OCI-M2 (cell line): ENCODE results near the gene FRS2.
"Not testable (repeated sequence)": the region's sequence is repeated elsewhere in the genome, so short reads cannot be mapped to it uniquely, and the experiment has no call there.

Source experiments
- DNase-seq: peaks from one replicate; lab custom pipeline; 2025; ENCODE audit not compliant: unreplicated experiment; lab: John Stamatoyannopoulos, UW

The FRS2 gene

DNA sequence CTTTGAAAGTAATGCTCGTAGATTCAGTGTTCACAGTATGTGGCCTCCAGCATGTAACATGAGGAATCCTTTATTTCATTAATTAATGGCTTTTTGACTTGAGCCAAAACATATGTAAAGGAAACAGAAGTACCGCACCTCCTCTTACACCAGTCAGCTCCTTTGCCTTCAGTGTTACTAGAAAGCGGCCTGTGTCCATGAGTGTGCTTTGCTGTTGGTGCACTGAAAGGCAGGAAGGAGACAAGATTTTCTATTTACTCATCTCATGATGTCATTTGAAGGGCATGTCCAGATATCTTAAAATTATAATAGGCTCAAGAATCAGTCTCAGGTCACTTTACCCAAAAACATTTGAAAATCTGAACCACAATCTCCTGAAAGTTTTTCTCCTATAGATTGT is 105.2 kb downstream of the FRS2 start:
- DNase-seq: no peak

DNA sequence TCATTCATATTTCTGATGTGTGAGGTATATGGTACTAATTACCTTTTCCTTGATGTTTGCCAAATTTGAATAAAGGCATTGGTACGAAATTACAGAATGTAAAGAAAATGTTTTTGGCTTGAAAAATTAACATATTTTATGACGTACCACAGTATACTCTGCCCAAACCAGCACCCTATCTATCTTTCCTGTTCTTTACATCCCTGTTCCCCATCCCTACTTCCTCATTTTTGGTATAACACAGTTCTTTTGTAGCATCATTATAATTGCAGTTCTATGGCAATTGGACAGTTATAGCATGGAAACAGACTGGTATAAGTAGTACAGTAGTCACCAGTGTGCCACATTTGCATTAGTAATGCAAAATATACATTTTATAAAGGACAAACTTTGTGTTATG is 108.1 kb downstream of the FRS2 start:
- DNase-seq: no peak

DNA sequence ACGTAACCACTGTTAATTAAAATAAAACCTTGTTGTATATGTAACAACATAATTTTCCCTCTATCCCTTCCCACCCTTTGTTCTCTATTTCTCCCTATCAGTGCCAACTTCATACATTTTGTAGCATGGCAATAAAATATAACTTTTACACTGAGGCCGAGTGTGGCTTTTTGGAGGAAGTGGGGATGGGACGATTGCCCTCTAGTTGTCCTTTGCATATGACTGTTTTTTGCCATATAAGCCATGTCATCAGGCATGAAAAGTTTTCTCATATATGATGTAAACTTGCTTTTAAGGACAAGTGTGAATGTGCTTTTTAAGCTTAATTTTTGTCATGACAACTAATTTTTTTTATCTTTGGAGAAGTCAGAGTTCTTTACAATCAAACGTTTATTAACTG is 108.8 kb downstream of the FRS2 start:
- no peak for DNase-seq

DNA sequence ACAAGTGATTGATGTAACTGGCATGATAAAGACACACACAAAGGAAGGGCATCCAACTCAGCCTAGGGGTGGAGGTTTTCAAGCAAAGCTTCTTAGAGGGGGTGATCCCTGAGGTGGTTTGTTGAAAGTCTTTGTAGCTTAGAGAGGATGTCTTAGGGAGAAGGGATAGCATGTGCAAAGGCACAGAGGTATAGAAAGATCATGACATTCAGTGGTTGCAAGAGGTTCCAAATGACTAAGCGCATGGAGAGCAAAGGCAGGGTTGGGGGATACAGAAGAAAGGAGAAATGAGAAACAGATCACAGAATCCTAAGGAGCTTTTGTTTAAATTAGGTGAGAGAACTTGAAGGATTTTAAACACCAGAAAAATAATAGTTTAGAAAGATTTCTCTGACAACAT is 109.9 kb downstream of the FRS2 start:
- no peak for DNase-seq

DNA sequence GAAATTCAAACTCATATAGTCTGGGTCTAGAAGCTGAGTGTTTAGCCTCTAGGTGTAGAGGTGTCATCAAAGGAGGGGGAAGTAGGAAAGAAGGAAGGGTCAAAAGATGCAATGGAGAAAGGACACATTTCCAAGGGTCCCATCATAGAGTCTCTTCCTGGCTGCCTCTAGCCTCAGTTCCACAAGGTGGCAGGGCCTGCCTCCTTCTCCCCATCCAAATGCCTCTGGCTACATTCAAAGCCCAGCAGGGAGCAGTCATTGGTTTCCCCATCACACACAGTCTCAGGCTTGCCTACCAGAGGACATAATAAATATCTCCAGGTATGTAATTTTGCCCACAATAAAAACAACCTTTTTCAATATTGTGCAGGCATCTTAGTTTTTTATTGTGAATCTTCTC is 113.0 kb downstream of the FRS2 start:
- no peak for DNase-seq

DNA sequence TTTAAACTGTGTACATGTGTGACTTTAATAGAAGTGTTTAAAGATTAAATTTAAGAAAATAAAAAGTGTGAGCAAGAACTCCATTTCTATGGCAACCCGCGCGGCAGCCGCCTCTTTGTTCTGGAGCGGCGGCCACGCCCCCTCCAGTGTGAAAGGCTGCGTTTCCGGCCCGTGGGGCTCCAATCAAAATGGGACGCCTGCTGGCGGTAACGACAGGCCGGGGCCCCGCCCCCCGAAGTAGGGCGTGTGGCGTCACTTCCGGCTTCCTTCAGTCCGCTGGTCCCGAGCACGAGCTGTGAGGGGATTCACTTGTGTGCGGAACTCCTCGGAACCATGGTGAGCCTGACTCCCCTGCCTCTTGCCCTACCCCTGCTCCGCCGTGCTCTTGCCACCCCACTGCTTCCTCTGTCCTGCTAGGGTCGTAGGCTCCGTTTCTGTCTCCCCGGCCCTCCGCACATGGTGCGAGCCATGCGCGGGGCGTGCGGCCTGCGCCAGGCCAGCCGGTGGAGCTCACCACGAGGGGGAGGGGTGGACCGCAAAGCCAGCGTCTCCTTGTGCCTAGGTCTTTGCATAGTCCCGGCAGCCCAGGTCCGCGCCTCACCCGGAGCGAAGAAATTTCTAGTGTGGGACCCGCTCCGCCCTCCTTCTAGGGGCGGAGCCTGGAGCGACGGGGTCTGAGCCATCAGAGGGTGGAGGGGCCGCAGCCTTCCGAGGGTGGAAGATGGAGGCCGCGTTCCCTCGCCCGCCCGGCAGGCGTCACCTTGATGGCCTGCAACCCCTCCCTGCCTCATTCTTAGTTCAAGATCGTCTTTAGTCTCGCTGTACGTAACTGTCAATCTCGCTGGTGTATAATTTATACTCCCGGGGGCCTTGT is 115.2 kb downstream of the FRS2 start, which contains the start of gene CCT2:
Gene CCT2, plus strand, starts transcription at position 271 of the 874 bp plus-strand sequence. Its CDS starts 63 bp downstream, at position 334.
- peak; percentile 76 for DNase-seq

DNA sequence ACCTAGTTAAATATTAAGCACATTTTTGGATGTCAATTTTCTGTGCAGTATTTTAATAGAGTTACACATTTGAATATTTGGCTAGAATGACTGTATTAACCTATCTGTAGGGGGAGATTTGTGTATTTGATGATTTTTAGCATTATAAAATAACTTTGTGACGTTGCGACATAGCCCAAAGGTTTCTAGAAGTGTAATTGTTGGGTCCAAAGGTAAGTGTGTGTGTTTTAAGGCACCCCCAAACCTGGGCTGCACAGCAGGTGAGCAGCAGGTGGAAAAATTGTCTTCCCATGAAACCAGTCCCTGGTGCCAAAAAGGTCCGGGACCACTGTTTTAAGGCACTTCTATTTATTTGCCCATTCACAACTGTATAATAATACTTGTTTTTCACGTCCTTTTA is 118.3 kb downstream of the FRS2 start:
- no peak for DNase-seq

DNA sequence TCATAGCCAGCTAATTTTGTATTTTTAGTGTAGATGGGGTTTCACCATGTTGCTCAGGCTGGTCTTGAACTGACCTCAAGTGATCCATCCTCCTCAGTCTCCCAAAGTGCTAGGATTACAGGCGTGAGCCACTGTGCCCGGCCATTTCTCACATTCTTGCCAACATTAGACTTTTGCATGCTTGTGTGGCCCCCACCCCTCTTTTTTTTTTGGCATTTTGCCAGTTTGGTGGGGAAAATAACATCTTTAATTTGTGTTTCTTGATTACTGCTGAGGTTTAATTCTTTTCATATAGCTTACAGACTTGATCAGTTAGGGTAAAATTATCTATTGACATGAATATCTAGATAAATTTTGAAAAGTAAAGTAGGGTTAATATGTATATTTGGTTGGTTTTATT is 118.9 kb downstream of the FRS2 start:
- DNase-seq: no peak

DNA sequence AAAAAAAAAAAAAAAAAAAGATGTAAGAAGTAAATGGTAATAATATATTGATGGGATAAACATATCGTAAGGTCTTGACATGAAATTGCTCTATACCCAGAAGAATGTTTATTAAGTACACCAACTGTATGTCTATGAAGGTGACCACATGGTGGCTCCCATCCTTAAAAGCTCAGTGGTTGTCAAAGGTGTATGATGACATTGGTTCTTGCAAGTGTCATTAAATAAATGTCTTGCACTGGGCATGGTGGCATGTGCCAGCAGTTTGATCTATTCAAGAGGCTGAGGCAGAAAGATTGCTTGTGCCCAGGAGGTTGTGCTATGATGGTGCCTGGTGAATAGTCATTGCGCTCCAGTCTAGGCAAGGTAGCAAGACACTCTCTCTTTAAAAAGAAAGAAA is 125.5 kb downstream of the FRS2 start:
- DNase-seq: no peak

DNA sequence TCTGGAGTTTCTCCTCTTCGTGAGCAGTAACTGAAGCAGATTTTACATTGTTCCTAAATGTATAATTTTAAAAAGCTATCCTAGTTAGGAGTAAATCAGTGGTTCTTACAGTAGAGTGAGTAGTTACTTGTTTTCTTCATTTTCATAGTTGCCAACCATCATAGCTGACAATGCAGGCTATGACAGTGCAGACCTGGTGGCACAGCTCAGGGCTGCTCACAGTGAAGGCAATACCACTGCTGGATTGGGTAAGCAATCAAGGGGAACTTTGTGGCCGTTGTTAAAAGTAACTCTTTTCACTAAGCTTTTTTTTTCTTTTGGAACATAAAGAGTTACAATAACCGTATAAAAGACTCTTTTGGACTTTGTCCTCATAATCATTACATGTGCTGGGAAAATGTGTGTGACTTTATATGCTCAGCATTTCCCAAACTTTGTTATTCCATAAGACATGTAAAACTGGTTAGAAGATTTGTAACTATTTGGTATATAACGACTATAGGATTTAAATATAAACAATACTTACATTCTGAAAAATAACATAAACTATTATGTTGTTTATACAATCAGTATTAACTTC is 128.1 kb downstream of the FRS2 start:
- no peak for DNase-seq

DNA sequence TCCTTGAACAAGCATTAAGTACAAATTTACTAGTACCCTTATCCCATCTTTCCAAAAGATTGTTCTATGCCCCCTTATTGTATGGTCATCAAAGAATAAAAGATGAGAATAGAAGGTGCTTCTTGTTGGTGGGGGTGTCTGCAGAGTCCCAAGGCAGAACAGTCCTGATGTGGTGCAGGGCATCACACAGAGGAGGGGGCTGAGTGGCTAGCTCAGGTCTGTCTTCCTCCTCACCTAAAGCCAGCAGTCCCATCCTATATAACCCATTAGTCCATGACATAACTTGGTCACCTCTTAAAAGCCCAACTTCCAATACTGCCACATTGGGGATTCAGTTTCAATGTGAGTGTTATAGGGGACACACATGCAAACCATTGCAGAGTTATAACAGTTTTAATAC is 130.6 kb downstream of the FRS2 start:
- no peak for DNase-seq

DNA sequence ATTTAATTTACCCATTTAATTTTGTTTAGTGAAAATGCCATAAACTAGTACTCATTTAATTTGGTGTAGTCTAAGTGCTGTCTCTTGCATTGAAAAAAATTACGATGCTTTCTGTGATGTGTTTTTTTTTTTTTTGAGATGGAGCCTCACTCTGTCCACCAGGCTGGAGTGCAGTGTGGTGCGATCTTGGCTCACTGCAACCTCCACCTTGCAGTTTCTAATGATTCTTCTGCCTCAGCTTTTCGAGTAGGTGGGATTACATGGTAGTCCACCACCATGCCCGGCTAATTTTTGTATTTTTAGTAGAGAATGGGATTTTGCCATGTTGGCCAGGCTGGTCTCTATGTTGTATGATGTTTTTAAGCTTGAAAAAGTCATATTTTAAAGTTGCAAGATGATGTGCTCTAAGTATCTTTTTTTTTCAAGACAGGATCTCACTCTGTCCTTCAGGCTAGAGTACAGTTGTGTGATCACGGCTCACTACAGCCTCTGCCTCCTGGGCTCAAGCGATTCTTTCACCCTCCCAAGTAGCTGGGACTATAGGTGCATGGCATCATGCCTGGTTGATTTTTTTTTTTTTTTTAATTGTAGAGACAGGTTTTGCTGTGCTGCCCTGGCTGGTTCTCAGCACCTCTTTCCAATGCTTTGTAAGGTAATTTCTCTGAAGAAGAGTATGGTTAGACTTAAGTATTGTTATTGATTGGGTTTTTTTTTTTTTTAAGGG is 131.9 kb downstream of the FRS2 start:
- no peak for DNase-seq

DNA sequence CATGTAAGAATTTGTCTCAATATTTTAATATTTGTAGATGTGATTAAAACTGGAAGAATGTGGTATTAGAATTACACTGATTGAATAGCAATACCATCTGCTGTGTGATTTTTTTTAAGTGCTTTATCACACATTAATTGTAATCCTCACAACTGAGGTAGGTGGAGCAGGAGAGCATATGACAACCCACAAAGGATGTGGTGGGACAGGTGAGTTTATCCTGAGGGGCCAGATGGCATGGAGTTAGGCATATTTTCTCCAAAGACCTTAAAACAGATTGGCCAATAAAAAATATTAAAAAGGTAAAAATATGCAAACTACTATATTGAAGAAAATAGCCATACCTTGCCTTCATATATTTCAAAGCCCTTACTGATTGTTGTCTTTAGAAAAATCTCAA is 132.8 kb downstream of the FRS2 start:
- DNase-seq: no peak

DNA sequence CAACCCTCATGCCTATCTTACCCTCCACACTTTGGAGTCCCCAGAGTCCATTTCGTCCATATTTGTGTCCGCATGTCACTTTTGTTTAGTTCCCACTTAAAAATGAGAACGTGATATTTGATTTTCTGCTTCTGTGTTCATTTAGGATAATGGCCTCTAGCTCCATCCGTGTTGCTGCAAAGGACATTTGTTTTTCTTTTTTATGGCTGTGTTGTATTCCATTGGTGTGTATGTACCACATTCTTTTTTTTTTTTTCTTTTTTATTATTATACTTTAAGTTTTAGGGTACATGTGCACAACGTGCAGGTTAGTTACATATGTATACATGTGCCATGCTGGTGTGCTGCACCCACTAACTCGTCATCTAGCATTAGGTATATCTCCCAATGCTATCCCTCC is 133.4 kb downstream of the FRS2 start:
- not testable (repeated sequence) for DNase-seq

DNA sequence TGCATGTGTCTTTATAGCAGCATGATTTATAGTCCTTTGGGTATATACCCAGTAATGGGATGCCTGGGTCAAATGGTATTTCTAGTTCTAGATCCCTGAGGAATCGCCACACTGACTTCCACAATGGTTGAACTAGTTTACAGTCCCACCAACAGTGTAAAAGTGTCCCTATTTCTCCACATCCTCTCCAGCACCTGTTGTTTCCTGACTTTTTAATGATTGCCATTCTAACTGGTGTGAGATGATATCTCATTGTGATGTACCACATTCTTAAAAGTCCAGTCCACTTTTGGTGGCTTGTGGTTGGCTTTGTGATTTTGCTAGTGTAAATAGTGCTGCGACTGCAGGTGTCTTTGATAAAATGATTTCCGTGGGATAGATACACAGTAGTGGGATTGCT is 134.1 kb downstream of the FRS2 start:
- DNase-seq: not testable (repeated sequence)

DNA sequence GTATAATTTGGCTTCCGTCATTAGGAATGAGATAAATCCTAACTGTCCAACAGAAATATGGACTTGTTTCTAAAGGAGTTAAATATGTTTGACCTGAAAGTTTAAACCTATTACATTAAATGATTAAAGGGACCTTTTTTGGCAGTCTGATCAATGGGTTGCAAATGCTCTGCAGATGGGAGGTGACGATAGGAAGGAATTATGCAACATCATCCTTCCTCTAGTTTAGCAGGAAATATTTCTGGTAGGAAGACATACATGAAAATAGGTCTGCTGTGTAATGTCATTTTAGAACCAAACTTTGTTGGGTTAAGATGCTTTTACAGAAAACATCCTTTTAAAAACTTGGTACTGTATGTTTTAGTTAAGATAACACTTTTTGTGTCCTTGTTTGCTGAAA is 137.9 kb downstream of the FRS2 start:
- no peak for DNase-seq

DNA sequence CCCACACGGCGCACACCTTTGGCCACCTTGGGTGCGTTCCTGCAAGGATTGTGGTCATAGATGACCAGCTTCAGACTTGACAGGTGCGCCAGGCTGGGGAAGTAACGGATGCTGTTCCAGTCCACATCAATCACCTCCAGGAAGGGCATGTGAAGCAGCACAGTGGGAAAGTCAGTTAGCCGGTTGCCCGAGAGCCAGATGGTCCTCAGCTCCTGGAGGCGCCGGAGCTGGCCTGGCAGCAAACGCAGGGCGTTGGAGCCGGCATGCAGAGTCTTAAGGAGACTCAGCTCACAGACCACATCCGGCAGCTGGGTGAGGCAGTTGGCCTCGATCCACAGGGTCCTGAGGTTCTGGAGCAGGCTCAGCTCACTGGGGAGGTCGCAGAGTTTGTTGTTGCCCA is 139.9 kb downstream of the FRS2 start:
- no peak for DNase-seq

DNA sequence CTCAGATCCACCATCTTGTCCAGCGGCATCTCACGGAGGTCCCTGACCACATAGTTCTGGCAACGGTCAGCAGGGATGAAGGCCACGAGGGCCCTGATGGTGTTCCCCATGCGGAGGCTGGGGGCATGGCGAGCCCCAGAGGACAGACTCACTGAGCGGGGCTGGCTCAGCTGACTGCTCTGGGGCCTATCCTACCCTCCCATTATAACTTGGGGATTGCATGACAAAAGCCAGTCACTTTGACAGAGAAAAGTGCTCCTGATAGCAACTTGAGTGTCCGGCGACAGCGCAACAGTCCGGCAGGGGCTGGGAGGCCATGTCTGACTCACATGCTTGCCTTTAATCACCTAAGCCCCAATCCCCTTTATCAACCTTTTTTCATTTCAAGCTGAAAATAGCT is 140.5 kb downstream of the FRS2 start, which contains the start of gene LRRC10:
Gene LRRC10, minus strand, starts transcription at position 179 of the 400 bp plus-strand sequence. Its CDS starts 69 bp downstream, at position 110.
- DNase-seq: no peak

DNA sequence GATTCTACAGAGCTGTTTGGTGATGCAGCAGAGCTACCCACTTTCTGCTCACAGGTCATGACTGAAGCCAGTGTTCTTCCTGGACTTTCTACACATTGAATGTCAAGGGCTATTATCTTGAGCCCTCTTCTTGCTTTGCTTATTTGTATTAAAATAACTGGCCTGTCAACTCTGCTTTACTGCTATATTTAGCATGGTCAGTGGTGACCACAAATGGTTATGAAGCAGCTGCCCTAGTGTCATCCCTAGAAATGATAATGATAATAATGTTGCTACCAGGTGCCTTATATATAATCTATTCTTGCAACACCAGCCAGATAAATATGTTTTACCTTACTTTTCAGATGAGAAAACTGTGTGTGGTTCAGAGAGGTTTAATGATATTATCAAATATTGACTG is 143.2 kb downstream of the FRS2 start:
- no peak for DNase-seq

DNA sequence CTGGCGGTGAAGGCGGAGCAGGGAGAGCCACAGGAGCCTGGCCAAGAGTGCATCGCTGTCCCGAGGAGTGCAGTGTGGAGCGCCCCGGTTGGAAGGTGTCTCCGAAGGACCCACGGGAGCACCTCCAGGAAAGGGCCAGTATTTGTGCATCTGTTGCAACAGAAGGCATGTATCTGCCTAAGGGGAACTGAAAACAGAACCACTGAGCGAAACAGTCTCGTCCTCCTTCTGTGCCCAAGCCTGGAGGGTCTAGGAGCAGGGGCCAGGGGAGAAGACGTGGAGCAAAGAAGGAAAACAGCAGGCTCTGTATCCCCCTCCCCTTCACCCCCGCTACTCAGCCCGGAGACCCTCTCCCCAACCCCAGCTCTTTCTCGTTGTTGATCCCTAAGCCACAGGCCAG is 145.8 kb downstream of the FRS2 start:
- DNase-seq: no peak

DNA sequence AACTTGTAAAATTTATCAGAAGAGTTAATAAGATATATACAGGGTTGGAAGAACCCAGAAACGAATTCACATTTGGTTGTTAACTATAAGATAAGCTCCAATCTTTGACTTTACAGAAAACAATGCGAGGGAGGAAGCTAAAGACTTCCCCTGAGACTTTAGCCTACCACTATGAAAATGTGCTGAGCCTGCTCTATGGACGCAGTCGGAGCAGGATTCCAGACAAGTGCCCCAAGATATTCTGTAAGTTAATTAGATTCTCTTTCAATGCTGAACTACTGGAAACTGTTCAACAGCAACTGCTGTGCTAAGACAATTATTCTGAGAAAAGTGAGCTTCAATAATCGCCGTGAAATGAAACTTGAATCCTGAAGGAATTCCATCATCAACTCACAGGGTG is 148.9 kb downstream of the FRS2 start:
- DNase-seq: no peak

DNA sequence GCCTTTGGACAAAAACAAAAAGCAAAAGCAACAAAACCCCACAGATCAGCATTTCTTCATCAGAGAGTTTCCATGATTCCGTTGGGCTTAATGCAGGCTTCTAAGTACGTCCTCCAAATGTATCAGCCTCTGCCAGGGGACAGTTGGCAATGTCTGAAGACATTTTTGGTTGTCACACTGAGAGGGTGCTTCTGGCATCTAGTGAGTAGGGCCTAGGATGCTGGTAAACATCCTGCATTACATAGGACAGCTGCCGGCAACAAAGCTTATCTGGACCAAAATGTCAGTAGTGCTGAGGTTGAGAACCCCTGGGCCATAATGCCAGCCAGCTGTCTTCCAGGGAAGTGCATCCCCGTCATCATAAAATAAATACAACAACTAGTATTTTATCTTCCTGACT is 149.9 kb downstream of the FRS2 start:
- DNase-seq: no peak
